NCI-H510A treated with DMSO at 0.1 percent for 48 hours (cell line): ENCODE results near the gene BEST2.

Experiments used
- DNase-seq: peaks from one replicate; lab custom pipeline; 2025; lab: John Stamatoyannopoulos, UW

Gene BEST2

DNA sequence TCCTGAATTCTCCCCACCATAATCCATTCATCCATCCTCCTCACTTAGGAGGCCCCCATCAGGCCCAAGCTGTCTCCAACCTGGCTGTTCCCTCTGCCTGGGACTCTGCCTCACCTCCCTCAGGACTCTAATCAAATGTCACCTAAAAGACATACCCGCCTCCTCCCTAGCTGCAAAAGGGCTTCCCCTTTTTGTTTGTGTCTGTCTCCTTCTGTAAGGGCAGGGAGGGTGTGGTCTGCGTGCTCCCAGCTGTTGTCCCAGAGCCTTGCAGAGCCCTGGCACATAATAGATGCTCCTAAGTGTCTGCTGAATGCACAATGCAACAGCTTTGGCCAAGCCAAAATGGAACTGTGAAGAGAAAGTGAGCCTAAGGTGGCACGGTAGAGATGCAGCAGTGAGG lies 21.5 kb upstream of the BEST2 start:
- DNase-seq: no peak

DNA sequence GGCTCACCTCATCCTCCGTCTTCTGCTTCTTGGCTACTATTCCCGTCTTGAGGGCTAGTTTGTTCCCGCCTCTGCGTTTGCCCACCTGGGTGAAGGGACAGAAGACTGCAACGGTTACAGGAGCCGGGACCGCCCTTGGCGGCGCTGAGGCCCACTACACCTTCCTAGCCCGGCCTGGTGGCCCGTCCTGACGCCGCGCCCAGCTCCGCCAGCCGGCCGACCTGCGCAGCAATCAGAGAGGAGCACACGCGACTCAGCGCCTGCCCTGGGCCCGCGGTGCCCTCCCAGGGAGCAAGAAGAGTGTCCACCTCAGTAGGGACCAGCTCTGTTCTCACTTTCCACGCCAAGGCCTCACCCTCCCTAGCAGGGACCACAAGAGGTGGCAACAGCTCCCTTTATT lies 20.3 kb upstream of the BEST2 start:
- no peak for DNase-seq

DNA sequence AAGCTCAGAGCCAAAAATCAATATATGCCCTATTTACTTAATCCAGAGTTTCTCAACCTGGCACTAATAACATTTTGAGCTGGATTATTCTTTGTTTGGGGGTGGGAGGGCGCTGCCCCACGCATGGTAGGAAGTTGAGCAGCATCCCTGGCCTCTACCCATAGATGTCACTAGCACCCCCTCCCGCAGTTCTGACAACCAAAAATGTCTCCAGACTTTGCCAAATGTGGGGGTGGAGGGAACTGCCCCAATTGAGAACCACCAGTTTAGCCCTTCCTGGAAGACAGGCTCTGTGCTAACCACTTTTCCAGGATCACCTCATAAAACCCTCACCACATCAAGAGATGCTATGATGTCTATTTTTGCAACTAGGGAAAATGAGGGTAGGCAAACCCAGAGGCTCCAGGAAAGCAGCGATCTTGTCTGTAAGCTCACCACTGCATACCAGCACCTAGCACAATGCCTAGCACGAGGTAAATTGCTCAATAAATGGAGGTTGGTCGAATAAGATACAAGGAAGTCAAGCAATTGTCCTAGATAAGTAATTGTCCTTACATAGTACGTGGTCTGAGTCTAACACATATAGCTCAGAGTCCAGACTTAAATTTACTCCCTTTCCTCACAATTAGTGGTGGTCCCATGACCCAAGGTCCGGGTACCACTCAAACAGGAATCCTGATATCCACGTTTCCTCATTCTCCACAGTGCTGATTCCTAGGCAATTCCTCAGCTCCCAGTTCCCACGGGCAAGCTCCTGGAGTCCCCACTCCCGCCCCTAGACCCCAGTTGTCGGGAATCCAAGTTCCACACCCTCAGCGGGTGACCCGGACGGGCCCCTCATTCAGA lies 18.0 kb upstream of the BEST2 start:
- no peak for DNase-seq

DNA sequence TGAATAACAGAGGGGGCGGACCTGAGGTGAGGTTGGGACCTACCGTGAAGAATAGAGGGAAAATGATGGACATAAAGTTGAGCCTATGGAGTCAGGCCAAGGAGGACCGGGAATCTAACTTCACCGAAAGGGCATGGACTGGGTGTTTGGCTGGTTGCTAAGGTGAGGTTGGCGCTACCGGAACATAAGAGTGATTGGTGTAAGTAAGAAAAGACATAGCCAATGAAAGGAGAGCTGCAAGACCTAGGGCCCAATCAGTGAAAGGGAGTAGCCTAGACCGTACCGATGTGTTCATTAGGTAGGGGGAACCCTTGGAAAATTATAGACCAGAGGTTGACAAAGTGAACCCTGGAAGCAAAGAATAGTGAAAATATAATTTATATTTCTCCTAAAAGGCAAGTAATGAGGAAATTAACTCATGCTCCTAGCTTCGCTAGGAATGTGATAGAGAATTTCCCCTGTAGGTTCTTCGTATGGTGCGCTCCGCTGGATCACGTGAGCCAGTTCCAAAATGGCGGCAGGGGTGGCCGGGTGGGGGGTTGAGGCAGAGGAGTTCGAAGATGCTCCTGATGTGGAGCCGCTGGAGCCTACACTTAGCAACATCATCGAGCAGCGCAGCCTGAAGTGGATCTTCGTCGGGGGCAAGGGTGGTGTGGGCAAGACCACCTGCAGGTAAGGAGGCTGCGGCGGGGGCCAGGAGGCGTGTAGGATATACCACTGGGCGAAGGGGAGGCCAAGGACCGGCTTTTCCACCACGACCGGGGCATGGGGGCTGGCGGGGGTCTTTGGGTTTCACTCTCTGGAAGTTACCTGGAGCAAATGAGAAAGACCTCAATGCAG lies 14.4 kb upstream of the BEST2 start, which contains the start of gene GET3:
TSS of gene GET3 (plus strand) at position 503 of the 840 bp plus-strand sequence. CDS start at position 512, 9 bp downstream.
- DNase-seq: peak; percentile 99

DNA sequence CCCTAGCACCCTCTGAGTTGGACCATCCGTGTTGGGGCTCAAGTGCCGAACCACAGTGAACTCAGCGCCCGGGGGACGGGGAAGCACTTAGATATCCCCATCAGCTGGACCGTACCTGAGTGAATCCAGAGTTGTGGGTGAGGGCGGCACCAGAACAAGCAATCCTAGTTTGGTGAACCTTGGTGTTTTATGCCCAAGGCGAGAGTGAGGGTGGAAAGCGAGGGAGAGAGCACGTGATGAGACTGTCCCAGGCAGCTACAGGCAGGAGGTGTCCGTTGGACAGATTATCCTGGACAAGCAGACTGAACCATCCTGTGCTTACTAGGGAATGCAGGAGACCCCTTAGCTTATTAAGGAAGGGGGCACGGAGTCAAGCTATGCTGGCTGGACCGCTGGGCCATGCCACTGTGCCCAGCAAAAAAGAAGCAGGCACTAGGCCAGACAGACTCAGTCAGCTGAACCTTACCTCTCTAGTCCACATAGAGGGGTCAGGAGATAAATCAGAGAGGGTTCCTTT lies 13.7 kb upstream of the BEST2 start:
- DNase-seq: no peak

DNA sequence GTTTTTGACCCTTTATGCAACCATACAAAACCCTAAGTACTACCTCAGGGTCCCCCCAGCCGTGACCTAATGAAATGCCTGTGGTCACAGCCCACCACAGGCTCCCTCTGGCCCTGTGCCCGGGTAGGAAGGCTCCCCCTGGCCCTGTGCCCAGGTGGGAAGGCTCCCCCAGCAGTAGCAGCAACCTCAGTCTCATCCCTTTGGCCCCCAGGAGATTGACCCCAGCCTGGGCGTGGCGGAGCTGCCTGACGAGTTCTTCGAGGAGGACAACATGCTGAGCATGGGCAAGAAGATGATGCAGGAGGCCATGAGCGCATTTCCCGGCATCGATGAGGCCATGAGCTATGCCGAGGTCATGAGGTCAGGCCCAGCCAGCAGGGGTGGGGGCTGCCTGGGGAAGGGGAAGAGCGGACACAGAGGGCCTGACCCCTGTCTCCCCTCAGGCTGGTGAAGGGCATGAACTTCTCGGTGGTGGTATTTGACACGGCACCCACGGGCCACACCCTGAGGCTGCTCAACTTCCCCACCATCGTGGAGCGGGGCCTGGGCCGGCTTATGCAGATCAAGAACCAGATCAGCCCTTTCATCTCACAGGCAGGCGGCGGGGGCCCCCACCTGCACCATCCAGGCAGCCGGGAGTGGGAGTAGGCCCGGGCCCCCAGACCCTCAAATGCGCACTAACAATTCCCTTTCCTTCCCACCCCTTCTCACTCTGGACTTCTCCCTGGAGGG lies 6.3 kb upstream of the BEST2 start:
- no peak for DNase-seq

DNA sequence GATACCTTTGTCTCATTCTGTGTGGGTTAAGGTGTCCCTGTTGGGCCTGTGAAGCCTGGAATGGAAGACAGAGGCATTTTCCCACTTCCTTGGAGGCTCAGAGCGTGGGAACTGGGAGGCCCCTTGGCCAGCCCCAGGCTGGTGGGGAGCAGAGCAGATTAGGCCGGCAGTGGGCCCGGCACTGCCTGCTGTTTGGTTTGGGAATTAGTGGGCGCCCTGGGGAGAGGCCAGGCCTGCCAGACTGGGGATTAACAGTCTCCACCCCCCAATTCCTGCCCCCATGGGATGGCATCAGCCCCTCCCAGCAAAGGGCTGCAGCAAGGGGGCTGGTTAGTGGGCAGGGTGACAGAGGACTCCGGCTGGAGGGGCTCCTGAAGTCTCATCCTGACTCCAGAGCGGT lies 3.1 kb upstream of the BEST2 start:
- DNase-seq: no peak

DNA sequence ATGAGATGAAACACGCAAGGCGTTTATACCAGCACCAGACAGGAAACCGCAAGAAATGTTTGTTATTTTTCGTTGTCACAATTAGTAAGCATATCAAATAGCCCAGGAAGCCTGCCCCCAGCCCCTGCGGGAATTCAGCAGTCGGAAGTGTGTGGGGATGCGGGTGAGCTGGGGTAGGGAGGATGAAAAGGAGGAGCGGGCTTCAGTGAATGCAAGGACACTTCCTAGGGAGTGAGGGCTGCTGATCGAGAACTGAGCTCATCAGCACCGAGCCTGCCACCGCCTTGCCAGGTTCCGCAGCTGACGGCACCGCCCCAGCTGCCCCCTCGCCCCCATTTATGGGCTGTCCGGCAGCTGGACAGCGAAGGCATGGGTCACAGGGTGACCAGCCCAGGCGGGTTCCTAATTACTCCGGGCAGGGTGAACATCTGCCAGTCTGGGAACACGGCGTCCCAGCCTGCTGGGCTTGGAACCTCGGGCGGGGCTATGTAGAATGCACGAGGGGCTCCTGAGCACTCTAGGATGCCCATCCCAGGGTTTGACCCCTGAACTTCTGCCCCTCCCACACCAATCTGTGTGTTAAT lies 1.6 kb upstream of the BEST2 start:
- no peak for DNase-seq

DNA sequence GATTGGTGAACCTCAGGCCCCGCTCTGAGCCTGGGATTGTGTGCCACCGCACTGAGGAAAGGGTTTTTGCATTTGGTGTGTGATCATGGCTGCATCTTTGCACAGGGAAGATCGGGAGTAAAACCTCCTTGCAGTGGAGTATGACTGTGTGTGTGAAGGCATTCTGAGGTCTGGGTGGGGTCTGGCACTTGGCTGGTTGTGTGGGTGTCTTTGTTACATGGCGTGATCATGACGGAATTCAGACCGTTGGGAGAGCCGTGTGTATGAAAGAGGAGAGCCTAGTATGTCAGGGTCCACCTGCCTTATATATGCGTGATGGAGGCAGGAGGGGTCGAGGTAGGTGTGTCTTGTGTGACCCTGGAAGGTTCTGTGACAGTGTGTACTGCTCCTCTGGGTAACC lies 740 bp upstream of the BEST2 start:
- no peak for DNase-seq

DNA sequence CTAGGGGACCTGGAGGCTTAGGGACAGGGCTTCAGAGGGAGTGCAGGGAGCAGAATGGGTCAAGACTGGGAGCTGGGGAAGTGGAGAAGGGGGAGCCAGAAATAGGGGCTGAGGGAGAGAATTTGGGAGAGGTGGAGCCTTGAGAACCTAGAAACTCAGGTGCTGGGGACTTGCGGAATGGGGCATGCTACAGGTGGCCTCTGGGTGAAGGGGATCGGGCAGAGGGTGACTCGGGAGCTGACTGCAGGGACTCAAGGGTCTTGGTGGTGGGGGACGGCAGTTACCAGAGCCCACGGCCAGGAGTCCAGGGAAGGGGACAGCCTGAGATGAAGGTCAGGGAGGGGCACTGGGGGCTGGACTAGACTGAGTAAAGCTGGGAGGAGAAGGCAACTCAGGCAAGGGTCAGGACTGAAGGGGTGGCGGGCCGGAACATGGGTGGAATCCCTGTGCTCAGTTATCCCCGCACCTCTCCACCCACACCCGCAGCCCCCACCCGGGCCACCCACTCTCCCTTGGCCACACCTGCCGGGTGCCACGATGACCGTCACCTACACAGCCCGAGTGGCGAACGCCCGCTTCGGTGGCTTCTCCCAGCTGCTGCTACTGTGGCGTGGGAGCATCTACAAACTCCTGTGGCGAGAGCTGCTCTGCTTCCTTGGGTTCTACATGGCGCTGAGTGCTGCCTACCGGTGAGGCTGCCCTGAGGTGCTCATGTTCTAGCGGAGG lies 628 bp downstream of the BEST2 start:
- DNase-seq: no peak

DNA sequence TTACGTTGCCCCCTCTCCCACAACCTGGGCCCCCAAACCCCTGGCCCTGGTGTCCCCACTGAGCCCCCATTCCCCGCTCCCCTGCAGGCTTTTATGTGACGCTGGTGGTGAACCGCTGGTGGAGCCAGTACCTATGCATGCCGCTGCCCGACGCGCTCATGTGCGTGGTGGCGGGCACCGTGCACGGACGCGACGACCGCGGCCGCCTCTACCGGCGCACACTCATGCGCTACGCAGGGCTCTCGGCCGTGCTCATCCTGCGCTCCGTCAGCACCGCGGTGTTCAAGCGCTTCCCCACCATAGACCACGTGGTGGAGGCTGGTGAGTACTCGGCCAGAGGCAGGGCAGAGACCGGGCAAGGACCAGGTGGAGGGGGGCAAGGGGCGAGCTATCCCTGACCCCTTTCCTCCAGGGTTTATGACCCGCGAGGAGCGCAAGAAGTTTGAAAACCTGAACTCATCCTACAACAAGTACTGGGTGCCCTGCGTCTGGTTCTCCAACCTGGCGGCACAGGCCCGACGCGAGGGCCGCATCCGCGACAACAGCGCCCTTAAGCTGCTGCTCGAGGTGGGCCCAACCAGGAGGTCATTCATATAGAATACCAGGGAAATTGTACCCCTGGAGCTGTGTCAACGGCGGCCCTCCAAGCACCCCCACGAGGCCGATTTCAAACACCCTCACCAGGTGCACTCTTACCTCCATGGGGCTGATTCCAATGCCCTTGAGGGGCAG lies 3.0 kb downstream of the BEST2 start:
- DNase-seq: no peak

DNA sequence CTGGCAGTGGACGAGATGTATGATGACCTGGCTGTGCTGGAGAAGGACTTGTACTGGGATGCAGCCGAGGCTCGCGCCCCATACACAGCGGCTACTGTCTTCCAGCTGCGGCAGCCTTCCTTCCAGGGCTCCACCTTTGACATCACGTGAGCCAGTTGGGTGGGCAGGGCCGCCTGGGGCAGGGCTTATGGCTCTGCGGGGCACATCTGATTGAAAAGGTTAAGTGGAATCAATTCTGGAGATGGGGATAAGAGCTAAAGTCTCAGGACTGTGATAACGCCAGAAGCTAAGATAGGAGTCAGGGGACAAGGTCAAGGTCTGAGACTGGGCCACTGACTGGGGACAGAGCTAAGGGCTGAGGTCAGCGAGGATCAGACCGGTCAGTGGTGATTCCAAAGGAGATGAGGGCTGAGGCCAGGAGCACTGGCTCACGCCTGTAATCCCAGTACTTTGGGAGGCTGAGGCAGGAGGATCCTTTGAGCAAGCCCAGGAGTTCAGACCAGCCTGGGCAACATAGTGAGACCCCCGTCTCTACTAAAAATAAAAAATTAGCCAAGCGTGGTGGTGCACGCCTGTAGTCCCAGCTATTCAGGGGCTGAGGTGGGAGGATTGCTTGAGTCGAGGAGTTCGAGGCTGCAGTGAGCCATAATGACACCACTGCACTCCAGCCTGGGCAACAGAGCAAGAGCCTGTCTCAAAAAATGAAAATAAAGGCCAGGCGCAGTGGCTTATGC lies 4.7 kb downstream of the BEST2 start:
- no peak for DNase-seq

DNA sequence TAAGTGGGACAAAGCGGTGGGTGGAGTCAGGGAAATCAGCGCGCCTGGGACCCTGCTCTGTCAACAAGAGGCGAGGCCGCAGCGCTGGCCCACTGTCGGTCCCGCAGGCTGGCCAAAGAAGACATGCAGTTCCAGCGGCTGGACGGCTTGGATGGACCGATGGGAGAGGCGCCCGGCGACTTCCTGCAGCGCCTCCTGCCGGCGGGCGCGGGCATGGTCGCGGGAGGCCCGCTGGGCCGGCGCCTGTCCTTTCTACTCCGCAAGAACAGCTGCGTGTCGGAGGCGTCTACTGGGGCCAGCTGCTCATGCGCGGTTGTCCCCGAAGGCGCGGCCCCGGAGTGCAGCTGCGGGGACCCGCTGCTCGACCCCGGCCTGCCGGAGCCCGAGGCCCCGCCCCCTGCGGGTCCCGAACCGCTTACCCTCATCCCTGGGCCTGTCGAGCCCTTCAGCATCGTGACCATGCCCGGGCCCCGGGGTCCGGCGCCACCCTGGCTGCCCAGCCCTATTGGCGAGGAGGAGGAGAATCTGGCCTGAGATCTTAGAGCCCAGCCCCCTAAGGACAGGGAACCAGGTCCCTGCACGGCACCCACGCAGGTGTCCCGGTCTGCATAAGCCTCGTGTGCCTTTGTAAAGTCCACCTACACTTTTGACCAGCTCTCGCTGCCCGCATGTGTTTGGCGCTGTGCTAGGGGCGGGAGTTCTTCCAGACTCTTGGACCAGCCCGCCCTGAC lies 6.1 kb downstream of the BEST2 start:
- DNase-seq: peak; percentile 65

DNA sequence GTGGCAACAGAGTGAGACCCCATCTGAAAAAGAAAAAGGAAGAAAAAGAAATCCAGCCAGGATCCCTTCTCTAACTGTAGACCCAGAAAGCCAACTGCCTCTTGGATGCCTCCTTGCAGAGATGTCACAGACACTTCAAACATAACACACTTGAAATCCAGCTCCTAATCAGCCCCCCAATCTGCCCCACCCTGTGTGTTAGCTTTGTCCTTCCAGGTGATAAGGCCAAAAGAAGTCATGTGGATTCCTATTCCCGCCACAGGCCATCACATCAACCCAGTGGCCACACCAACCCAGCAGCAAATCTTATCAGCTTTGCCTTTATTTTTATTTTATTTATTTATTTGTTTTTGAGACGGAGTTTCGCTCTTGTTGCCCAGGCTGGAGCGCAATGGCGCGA lies 8.1 kb downstream of the BEST2 start:
- DNase-seq: no peak

DNA sequence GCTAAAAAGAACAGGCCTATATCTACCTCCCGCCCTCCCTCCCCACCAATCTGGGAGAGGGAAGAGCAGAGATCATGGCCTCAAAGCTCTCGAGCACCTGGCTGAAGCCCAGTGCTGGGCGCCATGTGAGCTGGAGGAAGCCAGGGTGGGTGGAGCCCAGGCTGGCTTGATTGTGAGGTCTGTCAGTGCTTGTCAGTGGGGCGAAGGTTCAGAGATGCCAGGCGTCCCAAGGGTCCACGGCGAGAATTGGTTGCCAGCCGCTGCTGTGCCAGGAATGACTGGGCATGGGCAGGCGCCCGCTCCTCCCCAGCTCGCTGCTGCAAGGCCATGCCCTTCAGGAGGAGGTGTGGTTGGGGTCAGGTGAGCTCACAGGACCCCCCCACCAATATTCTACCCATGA lies 11.5 kb downstream of the BEST2 start:
- DNase-seq: no peak

DNA sequence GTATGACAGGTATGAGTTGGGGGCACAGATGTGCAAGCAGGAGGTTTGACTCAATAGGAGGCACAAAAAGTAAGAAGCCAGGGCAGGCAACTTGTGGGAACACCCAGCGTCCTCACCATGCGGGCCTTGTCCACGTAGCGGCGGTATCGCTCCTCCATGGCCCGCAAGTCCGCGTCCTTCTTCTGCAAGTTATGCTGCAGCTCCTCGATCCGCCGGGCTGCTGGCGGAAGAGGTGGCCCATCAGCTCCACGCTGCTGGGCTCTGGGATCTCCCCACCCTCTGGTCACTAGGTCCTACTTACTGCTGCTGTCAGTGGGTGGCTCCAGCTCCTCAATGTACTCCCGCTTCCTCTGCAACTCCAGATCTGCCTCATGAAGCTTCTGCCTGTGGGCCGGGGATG lies 13.1 kb downstream of the BEST2 start:
- DNase-seq: no peak

DNA sequence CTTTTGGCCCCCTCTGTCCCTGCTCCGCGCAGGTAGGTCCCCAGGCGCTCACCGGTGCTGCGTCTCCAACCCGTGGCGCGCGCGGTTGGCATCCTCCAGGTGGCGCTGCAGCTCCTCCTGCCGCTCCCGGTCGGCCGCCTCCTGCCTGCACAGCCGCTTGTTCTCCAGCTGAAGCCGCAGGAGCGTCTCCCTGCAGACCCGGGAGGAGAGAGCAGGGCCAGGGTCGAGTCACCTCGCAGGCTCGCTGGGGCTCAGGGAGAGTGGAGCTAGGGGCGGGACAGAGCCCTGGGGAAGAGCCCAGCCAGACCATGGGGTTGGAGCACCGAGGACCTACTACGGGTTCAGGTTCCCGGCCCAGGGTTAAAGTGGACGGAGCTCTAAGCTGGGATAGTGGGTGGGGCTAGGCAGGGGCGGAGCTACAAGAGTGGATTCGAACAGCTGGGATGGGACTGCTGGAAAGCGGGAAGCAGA lies 14.5 kb downstream of the BEST2 start:
- no peak for DNase-seq

DNA sequence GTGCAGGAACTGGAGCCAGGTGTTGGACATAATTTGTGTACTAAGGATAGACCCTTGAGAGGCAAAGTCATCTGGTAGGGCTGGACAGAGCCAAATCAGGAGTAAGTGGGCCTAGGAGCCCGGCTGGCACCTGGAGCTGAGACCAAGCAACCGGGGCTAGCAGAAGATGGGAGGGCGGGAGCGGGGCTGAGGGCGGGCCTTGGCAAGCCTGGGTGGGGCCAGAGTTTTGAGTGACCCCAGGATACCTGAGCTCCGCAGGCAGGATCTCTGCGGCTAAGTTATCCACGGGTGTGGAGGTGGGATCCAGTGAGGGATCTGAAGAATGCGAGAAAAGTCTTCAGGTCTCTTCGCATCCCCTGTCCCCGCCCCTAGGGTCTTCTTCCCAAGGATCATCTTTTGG lies 15.6 kb downstream of the BEST2 start:
- no peak for DNase-seq

DNA sequence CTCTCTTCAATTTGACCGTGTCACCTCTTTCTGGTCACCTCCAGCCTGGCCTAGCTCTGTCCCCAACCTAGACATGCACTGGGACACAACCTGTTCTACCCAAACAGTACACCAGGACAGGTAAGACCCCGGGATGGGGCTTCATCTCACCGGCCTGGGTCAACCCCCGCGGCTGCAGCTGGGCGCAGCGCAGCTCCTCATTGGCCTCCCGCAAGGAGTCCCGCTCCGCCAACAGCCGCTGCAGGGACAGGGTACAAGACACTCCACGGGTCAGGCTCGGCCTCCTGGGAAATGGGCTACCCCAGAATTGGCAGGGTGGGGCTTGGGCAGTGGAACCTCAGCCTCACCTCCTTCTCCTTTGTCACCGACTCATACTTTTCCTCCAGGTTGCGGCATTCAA lies 16.1 kb downstream of the BEST2 start:
- no peak for DNase-seq
